ENCODE data around the gene TRAPPC2L. TPM values are rescaled to one million over a fixed set of nuclear protein-coding genes. Genes with fewer than 3 reads are reported as not detected.
"Not testable (repeated sequence)": the region's sequence is repeated elsewhere in the genome, so short reads cannot be mapped to it uniquely, and the experiment has no call there.

Gene TRAPPC2L
- total RNA-seq, 1 experiment from 2014 or later = 125 TPM

GRCh38 chr16:88891083-88891482 is 34.2 kb downstream of the TRAPPC2L start:
- DNase-seq (ENCODE audit: low spot score) = no peak

GRCh38 chr16:88892065-88892464 is 35.1 kb downstream of the TRAPPC2L start:
- no peak for DNase-seq (ENCODE audit: low spot score)

DNA sequence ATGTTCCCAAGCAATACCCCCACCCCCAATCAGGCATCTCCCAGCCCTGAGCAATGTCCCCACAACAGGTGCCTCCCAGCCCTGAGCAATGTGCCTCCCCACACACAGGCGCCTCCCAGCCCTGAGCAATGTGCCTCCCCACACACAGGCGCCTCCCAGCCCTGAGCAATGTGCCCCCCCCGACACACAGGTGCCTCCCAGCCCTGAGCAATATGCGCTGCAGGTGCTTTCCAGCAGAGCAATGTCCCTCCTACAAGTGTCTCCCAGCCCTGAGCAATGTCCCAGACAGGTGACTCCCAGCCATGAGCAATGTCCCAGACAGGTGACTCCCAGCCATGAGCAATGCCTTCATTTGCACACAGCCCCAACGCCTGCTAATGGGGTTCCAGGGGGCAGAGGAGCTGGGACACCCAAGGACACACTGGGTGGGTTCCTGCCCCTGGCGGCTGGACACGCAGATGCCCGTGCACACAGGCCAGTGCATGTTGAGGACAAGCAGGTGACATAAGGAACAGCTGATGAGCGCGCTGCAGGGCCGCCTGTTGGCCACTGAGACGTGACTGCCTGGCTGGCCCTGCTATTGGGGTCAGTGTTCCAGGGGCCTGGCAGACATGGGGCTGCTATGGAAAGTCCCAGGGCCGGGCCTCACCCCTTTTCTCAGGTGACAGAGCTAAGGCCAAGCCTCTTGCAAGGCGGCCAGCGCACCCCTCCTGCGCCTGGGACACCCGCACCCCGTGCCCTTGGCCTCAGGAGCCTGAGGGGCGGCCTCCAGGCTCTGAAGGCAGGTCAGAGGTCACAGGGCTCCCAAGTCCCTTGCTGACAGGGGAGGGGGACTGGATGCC is 36.4 kb downstream of the TRAPPC2L start:
- DNase-seq (ENCODE audit: low spot score) = no peak

GRCh38 chr16:88894266-88894665 is 37.3 kb downstream of the TRAPPC2L start:
- not testable (repeated sequence) for DNase-seq (ENCODE audit: low spot score)

GRCh38 chr16:88894681-88895300 is 37.9 kb downstream of the TRAPPC2L start:
- DNase-seq (ENCODE audit: low spot score) = no peak

DNA sequence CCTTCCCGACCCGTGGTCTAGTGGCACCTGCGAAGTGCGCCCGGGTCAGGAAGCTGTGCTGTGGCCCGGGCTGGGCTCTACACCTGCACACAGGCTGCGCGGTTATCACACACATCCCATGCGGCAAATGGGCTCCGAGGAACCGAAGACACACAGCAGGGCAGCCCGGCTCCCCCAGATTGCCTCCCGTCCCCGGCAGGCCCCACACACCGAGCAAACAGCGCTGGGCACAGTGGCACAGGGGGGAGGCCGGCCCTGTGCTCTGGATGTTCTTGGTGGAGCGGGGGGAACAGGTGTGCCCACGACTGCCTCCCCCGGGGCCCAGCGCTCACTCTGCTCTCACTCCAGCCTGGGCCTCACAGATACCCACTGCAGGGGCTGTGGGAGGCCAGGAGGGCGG is 38.4 kb downstream of the TRAPPC2L start:
- no peak for DNase-seq (ENCODE audit: low spot score)

GRCh38 chr16:88896238-88897070 is 39.5 kb downstream of the TRAPPC2L start:
- no peak for DNase-seq (ENCODE audit: low spot score)

DNA sequence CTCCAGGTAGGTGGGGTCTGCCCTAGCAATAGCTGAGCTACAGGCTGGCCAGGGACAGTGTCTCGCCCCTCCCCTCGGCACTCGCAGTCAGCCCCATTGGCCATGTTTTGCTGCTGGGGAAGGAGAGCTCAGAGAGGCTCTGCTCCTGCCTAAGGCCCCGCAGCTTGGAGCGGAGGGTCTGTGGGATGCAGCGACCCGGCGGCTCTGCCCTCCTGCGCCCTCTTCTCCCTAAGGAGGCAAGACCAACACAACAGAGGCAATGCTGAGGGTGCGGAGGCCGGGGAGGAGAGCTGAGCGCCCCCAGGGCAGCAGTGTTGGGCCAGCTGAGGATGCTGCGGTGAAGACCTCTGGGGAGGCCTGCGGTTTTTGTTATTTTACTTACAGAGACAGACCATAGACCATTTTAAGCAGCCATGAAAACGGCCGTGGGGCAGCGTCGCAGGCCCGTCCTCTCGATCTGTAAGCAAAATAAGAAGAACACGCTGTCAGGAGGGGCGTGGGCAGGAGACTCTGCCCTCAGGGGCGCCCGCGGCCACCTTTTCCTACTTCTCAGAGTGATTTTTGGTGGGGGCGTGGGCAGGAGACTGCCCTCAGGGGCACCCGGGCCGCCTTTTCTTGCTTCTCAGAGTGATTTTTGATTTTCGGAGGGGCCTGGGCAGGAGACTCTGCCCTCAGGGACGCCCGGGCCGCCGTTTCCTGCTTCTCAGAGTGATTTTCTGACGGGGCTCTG is 40.9 kb downstream of the TRAPPC2L start:
- DNase-seq (ENCODE audit: low spot score) = no peak

GRCh38 chr16:88899901-88900661 is 43.2 kb downstream of the TRAPPC2L start:
- DNase-seq (ENCODE audit: low spot score) = no peak

DNA sequence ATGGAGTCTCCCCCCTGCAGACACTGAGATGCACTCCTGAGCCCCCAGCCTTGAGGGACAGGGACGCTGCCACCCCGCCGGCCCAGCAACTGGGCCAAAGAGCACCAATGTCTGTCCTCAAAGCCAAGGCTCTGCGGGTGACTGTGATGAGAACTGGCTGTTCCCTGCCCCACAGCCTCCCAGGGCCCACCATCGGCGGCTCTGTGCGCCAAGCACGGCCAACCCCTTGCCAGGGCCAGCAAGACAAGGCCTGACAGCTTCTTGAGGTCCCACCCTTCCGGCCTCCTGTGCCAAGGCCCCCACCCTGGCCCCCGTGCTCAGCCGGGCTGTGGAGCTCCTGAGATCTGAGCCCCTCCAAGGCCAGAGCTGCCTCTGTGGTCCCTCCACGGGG is 43.7 kb downstream of the TRAPPC2L start:
- no peak for DNase-seq (ENCODE audit: low spot score)

DNA sequence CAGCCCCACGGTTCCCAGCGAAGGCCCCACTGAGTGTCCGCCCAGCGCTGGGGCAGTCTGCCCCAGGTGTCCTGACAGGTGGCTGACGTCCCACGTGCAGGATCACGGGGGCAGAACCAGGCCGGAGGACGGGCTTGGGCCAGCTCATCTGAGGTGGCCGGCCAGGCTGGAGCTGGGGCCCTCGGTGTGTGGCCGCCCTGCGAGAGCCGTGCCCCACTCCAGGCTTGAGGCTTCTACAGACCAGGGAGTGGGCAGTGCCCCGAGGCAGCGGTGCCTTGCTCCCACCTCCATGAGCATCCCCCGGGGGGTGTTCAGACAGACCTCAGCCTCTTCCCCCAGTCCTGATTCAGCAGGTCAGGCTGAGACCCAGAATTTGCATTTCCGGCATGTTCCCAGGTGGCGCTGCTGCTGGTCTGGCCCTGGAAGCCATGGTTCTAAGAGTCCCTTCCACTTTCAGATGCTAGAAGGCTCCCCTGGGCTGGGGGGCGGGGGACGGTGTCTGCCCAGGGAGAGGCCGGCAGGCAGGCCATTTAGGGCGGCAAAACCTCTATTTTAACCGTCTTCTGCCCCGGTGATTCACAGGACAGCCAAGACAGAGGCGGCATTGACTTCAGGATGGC is 44.9 kb downstream of the TRAPPC2L start:
- DNase-seq (ENCODE audit: low spot score) = no peak

GRCh38 chr16:88902744-88903143 is 45.8 kb downstream of the TRAPPC2L start:
- no peak for DNase-seq (ENCODE audit: low spot score)

DNA sequence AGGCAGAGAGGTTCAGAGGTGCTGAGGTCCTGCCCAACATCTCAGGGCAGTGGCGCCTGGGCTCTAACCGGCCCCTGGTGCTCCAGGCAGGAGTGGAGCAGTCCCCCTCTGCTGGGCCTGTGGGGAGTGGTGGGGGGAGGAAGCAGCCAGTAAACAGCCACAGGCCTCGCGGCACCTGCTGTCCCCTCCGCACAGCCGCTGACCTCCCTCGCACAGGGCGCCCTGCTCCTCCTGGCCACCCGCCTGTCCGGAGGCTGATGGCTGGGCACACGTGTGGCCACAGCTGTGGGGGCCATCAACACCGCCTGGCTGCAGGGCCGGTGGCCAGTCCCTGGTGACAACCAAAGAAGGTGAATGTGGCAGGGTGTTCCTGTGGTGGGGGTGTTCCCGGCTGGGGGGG is 46.3 kb downstream of the TRAPPC2L start:
- no peak for DNase-seq (ENCODE audit: low spot score)

GRCh38 chr16:88904676-88905365 is 47.9 kb downstream of the TRAPPC2L start:
- DNase-seq (ENCODE audit: low spot score) = no peak

- no peak for DNase-seq (ENCODE audit: low spot score)
These were observed 48.6 kb downstream of the TRAPPC2L start for GRCh38 chr16:88905563-88905962.

DNA sequence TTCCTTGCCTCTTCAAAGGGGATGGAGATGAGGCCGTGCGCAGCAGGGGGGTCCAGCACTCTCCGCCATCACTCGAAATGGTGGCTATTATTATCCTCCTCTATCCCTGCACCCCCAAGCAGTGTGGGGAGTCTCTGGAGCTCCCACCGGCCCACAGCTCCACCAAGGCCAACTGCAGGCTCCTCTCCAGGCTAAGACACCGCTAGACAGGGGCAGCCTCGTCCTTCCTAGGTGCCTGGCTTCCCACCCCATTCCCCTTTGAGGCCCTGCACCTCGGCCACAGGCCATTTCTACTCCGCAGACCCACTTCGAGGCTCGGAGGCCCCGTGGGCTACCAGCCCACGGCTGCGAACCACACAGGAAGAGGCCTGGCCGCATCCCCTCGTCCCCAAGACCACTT is 49.1 kb downstream of the TRAPPC2L start:
- DNase-seq (ENCODE audit: low spot score) = no peak

GRCh38 chr16:88906535-88907105 is 49.7 kb downstream of the TRAPPC2L start:
- DNase-seq (ENCODE audit: low spot score) = no peak

- no peak for DNase-seq (ENCODE audit: low spot score)
These were observed 50.8 kb downstream of the TRAPPC2L start for GRCh38 chr16:88907768-88908167.

DNA sequence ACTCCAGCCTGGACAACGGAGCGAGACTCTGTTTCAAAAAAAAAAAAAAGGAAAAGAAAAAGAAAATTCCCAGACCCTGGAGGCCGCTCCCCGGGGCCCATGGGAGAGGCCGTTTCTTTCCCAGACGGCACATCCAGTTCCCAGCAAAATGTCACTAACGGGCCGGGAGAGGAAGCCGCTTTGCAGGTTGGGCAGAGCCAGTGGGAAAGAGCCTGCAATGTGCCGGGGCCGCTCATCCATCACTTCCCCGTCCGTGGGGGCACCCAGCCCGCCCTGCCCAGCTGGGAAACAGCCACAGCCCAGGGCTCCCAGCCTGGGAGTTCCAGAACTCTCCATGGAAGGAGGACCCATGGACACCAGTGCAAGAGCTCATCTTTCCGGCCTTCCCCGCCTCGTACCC is 51.4 kb downstream of the TRAPPC2L start:
- no peak for DNase-seq (ENCODE audit: low spot score)

All from HT-29 (cell line).